Activated T-cell treated with anti-CD3 and anti-CD28 coated beads for 4 hours (primary cell): Measurements from ENCODE around the gene LCE1C.

ENCODE experiments used
- DNase-seq: peaks from one replicate; pipeline ENCODE4 v3.0.0-alpha.2; 2020

Gene LCE1C, protein sequence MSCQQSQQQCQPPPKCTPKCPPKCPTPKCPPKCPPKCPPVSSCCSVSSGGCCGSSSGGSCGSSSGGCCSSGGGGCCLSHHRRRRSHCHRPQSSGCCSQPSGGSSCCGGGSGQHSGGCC

DNA sequence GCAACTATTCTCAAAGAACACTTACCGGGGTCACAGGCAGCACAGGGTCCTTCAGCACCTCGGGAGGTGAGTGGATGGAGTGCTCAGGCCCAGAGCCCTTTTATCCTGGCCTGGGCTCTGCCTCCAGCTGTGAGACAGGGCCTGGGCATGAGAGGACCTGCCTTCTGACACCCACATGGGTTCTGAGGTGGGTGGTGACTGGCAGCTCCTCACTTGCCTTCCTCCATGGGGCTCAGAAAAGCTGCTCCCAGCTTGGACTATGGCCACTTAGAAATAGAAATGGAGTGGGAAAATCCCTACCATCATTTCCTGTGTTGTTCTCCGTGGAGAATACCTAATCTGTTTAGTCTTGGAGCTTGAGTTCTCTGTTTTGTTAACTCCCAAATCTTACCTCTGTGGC is at the start of gene LCE1C:
Gene LCE1C (minus strand): TSS at position 76 of the 400 bp plus-strand sequence. CDS start 1,173 bp downstream, outside the sequence.
- DNase-seq = no peak

DNA sequence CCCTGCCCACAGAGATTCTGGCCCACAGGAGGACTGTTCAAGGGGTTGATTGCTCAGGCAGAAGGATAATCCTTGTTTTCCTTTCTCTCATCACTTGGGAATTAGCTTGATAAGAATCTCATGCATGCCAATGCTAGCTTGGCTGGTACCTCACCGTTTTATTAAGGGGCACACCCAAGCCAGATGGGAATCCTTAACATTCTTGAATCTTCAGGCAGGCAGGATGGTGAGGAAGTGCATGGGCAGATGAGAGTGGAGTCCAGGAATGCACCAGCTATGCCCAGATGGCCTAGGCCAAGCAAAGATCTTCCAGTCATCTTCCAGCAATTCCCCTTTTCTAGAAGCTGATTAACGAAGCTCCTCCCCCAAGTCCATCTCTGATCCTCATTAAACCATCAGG is 49.2 kb upstream of the LCE1C start:
- DNase-seq = no peak

DNA sequence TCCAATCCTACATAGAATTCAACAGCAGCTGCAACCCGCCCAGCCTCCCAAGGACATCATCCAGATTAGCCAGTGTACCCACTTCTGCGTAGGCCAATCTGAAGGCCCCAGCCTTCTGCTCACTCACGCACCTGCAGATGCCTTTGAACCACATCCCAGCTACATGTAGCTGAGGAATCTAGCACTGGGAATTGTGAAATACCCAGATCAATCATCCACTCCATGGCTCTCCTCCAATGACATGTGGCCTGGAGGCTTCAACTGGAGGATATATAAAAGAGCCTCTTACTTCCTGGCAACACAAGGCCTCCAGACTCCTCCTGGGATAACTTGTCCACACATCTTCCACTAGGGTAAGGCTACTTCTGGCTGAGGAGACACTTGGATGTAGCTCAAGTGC is 36.1 kb upstream of the LCE1C start, which contains the start of gene LCE6A:
Gene LCE6A (plus strand): TSS at position 301 of the 400 bp plus-strand sequence. CDS start 665 bp downstream, outside the sequence.
- no peak for DNase-seq

DNA sequence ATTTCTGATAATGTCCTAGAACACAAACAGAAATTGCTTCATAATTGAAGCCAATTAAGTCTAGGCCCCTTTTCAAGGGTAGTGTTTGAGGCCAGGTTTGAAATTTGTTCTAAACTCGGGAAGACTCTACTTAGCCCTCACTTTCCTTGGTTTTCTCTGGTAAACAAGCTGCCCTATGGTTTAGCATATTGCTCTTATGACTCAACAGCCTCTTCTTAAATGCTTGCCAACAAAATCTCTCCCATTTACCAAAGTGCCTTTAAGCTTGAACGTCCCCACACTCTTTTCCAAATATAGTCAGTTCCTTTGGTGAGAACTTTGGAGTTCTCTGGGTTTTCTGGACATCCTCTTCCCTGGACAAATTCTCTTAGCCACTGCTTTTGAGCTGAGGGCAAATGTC is 30.4 kb upstream of the LCE1C start:
- DNase-seq = no peak

DNA sequence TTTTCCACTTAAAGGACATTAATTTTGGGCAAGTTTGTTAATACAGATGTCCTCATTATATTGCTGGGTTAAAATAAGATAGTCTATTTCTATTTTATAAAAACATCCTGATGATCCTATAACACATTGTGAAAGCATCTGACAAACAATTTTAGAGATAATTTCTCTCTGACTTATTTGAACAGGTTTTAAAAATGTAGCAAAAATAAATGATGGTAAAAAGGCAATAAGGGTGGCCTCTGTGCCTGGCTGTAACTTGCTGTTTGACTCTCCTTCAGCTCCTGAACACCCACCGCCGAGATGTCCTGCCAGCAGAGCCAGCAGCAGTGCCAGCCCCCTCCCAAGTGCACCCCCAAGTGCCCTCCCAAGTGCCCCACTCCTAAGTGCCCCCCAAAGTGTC is 20.7 kb upstream of the LCE1C start, which contains the start of gene LCE1A:
Gene LCE1A (plus strand): TSS at position 301 of the 400 bp plus-strand sequence. CDS start 0 bp downstream, at position 301.
- DNase-seq = no peak

DNA sequence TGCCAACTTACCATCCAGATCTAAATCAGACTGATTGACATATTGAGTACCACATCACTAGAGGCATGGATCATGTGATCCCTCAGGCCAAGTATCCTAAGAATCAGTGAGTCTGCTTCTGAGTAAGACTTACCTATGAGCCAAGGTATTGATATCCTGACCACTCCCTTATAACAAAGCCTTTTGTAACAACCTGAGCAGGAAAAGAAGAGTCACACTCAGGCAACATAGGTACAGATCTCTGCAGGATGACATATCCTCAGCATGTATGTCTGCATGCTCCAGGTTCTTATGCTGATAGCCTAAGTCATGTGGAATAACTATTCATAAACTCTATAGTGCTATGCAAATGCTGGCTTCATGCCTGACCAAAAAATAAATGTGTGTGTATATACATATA is 18.5 kb upstream of the LCE1C start:
- DNase-seq = no peak

DNA sequence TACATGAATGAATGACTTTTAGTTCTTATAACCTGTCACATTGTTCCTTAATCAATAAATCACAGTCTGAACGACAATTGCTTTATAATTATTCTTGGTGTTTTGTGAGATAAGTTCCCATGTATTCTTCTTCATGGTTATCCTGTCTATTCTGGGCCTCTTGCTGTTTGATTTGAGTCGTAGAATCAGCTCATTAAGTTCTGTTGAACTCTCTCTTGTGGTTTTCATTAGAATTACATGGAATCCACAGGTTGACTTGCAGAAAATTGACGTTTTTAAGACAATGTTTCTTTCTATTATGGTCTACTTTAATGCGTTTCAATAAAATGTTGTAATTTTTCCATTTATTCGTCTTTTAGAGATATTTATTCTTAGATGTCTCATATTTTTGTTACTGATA is 16.8 kb upstream of the LCE1C start:
- no peak for DNase-seq

DNA sequence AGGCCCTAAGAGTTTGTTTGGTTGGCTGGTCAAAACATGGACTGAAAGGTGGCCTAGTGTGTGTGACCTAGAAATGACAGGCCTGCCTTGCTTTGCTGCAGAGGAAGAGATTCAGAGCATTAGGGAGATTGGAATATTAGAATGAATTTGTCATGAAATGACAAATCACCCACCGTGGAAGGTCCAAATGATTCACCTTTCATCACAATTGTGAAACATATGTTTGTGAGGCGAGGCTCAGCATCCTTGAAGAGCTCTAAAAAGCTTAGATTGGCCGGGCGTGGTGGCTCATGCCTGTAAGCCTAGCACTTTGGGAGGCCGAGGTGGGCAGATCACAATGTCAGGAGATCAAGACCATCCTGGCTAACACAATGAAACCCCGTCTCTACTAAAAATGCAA is 10.9 kb upstream of the LCE1C start:
- no peak for DNase-seq

DNA sequence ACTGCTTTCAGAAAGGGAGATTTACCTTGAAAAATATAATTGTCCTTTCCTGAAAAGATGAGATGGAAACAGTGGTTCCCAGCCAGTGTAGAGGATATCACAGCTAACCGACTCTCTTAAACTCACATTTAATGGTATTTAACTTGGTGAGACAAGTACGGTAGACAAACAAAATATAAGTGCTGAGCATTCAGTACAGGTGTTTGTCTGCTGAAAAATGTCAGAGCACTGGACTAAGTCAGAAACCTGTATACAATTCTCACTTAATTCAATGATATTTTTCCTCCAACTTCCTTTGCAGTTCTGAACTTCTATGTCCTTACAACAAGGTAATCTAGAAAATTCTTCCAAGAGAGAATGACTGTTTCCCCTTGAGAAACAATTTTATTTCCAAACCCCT is 5.2 kb upstream of the LCE1C start, which contains the start of gene LCE1B:
Gene LCE1B (plus strand): TSS at position 301 of the 400 bp plus-strand sequence. CDS start 476 bp downstream, outside the sequence.
- no peak for DNase-seq

DNA sequence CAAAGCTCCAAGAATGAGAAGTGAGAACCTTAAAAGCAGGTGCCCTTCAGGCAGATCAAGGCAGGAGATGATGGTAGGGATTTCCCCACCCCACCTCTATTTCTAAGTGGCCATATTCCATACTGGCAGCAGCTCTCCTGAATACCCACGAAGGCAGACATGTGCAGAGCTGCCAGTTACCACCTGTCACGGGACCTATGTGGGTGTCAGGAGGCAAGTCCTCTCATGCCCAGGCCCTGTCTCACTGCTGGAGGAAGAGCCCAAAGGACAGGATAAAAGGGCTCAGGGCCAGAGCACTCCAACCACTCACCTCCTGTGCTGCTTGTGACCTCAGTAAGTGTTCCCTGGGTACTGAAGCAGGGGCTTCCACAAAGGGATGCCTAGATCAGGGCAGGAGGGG is 4.6 kb upstream of the LCE1C start:
- no peak for DNase-seq

DNA sequence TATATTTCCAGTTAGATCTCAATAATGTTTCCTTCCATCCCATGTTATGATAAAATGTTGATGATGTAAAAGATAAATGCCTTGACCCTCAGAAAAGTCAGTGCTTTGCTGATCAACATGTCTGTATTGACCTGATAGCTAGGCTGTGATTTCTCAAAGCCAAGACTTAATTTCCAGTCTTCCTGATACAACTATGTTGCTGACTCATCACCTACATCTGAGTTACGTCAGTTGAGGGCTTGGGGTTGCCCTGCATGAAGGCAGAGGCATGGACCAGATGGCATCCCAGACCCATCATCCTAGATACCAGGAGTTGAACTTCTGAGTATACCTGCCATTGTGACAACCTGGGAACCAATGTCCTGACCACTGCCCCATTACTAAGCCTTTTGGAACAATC is 5.1 kb downstream of the LCE1C start:
- no peak for DNase-seq

DNA sequence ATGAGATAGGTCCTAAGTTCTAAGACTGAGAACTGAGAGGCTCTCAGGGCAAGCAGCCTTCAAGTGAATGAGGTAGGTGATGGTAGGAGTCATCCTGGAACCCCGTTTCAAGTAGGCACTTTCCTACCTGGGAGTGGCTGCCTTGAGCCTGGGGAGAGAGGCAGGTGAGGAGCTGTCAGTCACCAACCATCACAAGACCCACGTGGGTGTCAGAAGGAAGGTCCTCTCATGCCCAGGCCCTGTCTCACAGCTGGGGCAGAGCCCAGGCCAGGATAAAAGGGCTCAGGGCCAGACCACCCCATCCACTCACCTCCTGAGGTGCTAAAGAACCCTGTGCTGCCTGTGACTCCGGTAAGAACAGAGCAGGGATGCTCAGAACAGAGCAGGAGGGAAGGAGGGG is 10.0 kb downstream of the LCE1C start, which contains the start of gene LCE1D:
Gene LCE1D (plus strand): TSS at position 301 of the 400 bp plus-strand sequence. CDS start 1,074 bp downstream, outside the sequence.
- no peak for DNase-seq

DNA sequence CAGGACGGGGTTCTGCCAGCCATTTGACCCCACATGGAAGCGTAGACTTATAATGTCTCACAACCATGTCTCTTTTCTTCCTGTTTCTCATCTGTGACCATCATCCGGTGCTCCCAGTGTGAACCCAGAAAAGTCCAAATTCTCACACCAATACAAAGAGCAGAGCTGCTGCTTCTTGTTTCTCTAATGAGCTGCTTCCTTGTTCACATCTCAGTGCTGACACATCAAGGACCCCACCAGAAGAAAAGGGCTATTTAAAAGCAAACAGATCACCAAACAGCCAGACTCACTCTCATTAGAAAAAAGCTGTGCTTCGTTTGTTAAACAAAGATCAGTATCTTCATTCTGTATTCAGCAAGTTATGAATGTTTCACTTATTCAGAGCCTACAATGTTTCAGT is 10.8 kb downstream of the LCE1C start:
- no peak for DNase-seq

DNA sequence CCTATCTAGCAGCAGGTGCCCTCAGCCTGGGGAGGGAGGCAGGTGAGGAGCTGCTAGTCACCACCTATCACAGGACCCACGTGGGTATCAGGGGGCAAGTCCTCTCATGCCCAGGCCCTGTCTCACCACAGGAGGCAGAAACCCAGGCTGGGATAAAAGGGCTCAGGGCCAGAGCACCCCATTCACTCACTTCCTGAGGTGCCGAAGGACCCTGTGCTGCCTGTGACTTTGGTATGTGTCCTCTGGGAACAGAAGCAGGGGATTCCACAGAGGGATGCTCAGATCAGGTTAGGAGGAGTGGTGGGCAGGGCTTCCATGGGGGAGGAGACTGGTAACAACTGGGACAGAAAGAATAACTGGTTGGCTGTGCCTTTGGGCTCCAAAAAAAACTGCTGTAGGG is 20.4 kb downstream of the LCE1C start, which contains the start of gene LCE1E:
Gene LCE1E (plus strand): TSS at position 181 of the 400 bp plus-strand sequence. CDS start 1,043 bp downstream, outside the sequence.
- no peak for DNase-seq

DNA sequence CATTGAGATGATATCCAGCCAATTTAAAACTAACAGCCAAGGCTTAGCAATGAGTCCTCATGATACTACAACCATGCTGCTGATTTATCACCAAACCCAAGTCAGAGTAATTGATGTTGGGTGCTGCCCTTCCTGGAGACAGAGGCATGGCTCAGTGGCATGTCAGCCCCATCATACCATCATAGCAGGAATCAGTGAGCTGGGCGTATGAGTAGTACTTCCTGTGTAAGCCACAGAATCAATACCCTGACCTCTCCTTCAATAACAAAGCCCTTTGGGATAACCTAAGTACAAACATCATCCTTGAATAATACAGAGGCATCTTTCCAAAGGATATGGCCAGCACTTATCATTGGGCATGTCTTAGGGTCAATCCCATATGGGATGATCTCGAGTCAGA is 23.4 kb downstream of the LCE1C start:
- DNase-seq = no peak

DNA sequence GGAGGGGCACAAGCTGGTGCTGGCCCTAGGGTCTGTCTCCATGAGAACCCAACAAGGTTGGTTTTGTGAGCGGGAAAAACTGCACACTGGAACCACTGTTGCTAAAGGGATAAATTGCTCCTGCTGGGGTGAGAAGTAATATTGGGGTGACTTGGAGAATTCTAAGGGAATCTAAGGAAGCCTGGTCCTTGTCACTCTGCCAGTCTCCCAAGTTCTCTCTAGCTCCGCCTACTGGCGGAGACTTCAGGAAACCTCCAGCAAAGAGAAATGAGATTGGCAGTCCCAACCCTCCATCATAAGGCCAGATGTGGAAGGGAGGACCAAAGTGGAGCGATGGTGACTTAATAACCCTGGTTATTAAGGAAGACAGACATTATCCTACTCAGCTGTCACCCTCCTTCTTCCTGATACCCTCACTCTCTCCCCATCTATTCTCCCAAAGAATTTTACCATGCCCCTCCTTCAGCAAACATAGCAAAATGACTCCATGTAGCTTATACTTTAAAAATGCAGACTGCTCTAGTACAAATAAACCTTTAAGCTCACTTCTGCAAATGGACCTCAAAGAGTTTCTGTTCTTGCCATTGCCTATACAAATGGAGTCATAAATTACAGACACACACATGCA is 28.8 kb downstream of the LCE1C start:
- no peak for DNase-seq

DNA sequence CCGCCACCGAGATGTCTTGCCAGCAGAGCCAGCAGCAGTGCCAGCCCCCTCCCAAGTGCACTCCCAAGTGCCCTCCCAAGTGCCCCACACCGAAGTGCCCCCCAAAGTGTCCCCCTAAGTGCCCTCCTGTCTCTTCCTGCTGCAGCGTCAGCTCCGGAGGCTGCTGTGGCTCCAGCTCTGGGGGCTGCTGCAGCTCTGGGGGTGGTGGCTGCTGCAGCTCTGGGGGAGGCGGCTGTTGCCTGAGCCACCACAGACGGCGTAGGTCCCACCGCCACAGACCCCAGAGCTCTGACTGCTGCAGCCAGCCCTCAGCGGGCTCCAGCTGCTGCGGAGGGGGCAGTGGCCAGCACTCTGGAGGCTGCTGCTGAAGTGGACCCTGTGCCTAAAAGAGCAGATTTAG is 30.1 kb downstream of the LCE1C start:
- no peak for DNase-seq

DNA sequence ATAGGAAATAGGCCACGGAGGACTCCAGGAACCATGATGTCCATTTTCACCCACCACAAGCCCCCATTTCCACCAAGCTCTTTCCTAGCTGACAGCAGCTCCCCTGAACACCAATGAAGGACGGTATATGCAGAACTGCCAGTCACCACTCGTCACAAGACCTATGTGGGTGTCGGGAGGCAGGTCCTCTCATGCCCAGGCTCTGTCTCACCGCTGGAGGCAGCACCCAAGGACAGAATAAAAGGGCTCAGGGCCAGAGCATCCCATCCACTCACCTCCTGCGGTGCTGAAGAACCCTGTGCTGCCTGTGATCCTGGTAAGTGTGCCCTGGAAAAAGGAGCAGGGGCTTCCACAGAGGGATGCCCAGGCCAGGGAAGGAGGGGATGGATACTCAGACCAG is 31.6 kb downstream of the LCE1C start, which contains the start of gene LCE1F:
Gene LCE1F (plus strand): TSS at position 266 of the 400 bp plus-strand sequence. CDS start 1,232 bp downstream, outside the sequence.
- no peak for DNase-seq

DNA sequence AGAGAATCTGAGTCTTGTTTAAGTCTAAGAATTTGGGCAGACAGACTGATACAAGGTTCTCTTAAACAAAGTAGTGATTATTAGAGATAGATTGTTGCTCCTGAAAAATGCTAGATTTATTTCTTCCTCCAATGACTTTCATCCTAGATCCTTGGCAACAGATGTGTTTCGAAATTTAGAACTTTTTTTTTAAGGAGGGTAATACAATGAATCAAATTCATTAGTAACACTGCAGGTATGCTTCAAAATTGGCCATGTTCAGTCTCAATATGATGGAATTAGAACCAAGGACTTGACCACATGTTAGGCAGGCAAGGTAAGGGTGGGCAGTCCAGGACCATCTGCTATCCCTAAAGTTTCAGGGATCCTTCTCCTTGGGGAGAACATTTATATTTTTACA is 36.0 kb downstream of the LCE1C start:
- no peak for DNase-seq

DNA sequence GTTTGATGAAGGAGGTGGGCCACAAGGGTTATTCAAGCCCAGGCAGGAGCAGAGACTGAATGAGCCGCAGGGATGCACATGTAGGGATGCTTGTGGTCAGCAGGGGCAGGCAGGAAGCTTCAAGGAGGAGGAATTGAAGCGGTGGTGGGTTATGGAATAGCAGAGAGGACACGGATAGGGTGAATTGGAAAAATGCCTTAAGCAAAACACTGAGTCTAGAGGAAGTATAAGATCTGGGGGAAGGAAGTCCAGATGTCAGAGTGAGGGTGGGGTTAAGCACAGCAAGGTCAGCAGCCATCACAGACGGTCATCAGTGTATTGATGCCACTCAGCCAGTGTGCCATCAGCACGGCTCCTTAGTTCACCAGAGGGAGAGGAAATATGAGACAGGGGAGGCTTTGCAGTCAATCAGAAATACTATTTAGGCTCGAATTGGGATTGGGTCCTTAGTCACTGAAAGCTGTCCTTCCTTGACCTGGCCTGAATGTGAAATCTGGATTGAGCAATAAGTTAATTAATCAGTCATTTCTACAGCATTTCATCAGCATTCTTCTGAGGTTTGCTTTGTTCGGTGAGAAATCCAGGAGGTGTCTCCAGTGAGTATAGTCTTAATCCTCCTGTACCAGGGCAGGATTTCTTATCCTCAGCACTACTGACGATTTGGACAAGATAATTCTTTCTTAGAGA is 37.5 kb downstream of the LCE1C start:
- DNase-seq = no peak

DNA sequence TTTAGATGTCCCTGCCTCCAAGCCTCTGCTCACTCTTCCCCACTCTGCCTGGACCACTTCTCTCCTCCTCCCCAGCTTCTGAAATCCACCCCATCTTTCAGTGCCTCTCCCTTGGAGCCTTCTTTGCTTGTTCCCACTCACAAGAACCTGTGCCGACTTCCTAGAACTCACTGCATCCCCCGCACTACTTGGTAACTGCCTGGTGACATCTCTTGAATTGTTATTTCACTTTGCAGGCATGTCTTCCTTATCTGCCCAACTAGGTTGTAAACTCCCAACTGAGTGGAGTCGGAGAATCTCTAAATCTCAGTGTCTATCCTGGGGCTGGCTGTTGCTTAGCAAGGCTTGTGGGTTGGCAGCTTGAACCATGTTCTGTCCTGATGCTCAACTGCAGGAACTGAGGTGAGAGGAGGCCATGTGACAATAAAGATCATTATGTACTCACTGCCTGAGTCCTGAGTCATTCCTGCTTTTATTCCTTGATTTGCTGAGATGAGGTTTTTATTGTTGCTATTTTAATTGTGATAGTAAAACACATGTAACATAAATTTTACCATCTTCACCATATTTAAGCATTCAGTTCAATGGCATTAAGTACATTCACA is 44.7 kb downstream of the LCE1C start:
- DNase-seq = no peak

DNA sequence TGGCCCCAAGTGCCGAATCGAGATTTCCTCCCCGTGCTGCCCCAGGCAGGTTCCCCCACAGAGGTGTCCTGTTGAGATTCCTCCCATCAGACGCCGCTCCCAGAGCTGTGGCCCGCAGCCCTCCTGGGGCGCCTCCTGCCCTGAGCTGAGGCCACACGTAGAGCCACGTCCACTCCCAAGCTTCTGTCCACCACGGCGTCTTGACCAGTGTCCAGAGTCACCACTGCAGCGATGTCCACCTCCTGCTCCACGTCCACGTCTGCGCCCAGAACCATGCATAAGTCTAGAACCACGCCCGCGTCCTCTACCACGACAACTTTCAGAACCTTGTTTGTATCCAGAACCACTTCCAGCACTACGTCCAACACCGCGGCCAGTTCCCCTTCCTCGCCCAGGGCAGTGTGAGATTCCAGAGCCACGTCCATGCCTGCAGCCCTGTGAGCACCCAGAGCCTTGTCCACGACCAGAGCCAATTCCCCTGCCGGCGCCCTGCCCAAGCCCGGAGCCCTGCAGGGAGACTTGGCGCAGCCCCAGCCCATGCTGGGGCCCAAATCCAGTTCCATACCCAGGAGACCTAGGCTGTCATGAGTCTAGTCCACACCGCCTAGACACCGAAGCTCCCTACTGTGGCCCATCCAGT is 45.8 kb downstream of the LCE1C start:
- DNase-seq = no peak
